A549 (cell line): Measurements from ENCODE around the gene NUTF2. TPM values are rescaled to one million over a fixed set of nuclear protein-coding genes. Genes with fewer than 3 reads are reported as not detected.

Experiments
- ATAC-seq, 2 experiments: fragments of 200-7000 bp in 1 of 2; fragments of >200 bp in 1 of 2; cut with Nextera tagmentation in 1 of 2; cut with Tn5 transposase in 1 of 2; 3 replicates each; pipeline versions ENCODE4 v1.8.0 to v1.9.1; 2018 to 2020; ENCODE audit warnings: mild to moderate bottlenecking in 1 of 2, moderate library complexity in 1 of 2
- CTCF ChIA-PET: fragments of 300-600 bp; sonication (Branson Sonifier 250); formaldehyde crosslinking; extraction: SDS; loops from one replicate; lab custom pipeline; 2021; ENCODE audit warnings: antibody characterized with exemption, inconsistent platforms; lab: Yijun Ruan, JAX
- POLR2A ChIA-PET: fragments of 350-600 bp; formaldehyde crosslinking; extraction: SDS; loops from one replicate; lab custom pipeline; 2021; ENCODE audit warnings: antibody characterized with exemption, inconsistent platforms; lab: Yijun Ruan, JAX
- DNase-seq, 2 experiments: peaks; one replicate each; pipeline versions ENCODE4 v3.0.0 to v3.0.0-alpha.2; 2011 to 2016; ENCODE audit warnings: low read depth in 1 of 2, low spot score in 1 of 2
- FAIRE-seq: peaks from 2 replicates; lab custom pipeline; 2011; peaks lifted over from hg19 to GRCh38; lab: Jason Lieb, UNC
- H3K27ac ChIP-seq, 2 experiments: fragments of >200 bp; sonication (Bioruptor Twin); formaldehyde crosslinking; 3 replicates each; pipeline ENCODE4 v1.5.1; 2016 to 2017
- H3K4me1 ChIP-seq: fragments of >200 bp; sonication (Bioruptor Twin); formaldehyde crosslinking; 3 replicates; pipeline ENCODE4 v1.6.1; 2016
- H3K4me2 ChIP-seq: fragments of >200 bp; sonication (Bioruptor Twin); formaldehyde crosslinking; 3 replicates; pipeline ENCODE4 v1.6.1; 2016
- H3K4me3 ChIP-seq: fragments of >200 bp; sonication (Bioruptor Twin); formaldehyde crosslinking; 3 replicates; pipeline ENCODE4 v1.5.1; 2016
- H3K9me3 ChIP-seq: fragments of >200 bp; sonication (Bioruptor Twin); formaldehyde crosslinking; 3 replicates; pipeline ENCODE4 v1.6.1; 2016
- BHLHE40 ChIP-seq: IDR thresholded peaks from 2 replicates; pipeline ENCODE4 v1.6.1; 2012; ENCODE audit warnings: low read depth, low read length, inconsistent platforms
- CBX2 ChIP-seq: fragments of 200-600 bp; sonication (generic); IDR thresholded peaks from 2 replicates; pipeline ENCODE4 v1.6.1; 2016; ENCODE audit warnings: low read depth, mild to moderate bottlenecking, borderline replicate concordance
- CEBPB ChIP-seq, 2 experiments: fragments of >200 bp in 1 of 2; sonication (Bioruptor Twin) in 1 of 2; formaldehyde crosslinking in 1 of 2; IDR thresholded peaks; 2 replicates each; pipeline ENCODE4 v1.6.1; 2012 to 2016
- CHD2 ChIP-seq: fragments of 150-350 bp; IDR thresholded peaks from 2 replicates; pipeline ENCODE4 v1.6.1; 2014; ENCODE audit warnings: low read length; ENCODE audit not compliant: partially characterized antibody
- EP300 ChIP-seq, 2 experiments: fragments of >200 bp; sonication (Bioruptor Twin); formaldehyde crosslinking; IDR thresholded peaks; 2 replicates in 1 of 2; 3 replicates in 1 of 2; pipeline ENCODE4 v1.6.1; 2016 to 2017
- HEYL ChIP-seq: fragments of 250-450 bp; sonication (Bioruptor Pico); IDR thresholded peaks from 2 replicates; pipeline ENCODE4 v1.8.0; 2021; ENCODE audit warnings: mild to moderate bottlenecking, moderate library complexity
- JUN ChIP-seq, 2 experiments: fragments of >200 bp; sonication (Bioruptor Twin); formaldehyde crosslinking; IDR thresholded peaks; 2 replicates in 1 of 2; 3 replicates in 1 of 2; pipeline ENCODE4 v1.6.1; 2016 to 2017
- JUNB ChIP-seq: fragments of >200 bp; sonication (Bioruptor Twin); formaldehyde crosslinking; IDR thresholded peaks from 2 replicates; pipeline ENCODE4 v1.6.1; 2016
- KDM5A ChIP-seq: fragments of 200-600 bp; sonication (generic); IDR thresholded peaks from 2 replicates; pipeline ENCODE4 v1.6.1; 2016; ENCODE audit warnings: antibody characterized with exemption, mild to moderate bottlenecking
- MAFK ChIP-seq: fragments of 450-650 bp; IDR thresholded peaks from 2 replicates; pipeline ENCODE4 v1.6.1; 2014; ENCODE audit not compliant: partially characterized antibody
- MAZ ChIP-seq: fragments of 150-350 bp; IDR thresholded peaks from 2 replicates; pipeline ENCODE4 v1.6.1; 2014; ENCODE audit warnings: antibody characterized with exemption, low read depth, low read length, borderline replicate concordance
- NFE2L2 ChIP-seq: fragments of 150-350 bp; conservative IDR thresholded peaks from 2 replicates; pipeline ENCODE4 v1.6.1; 2014; ENCODE audit warnings: low read length
- PHF8 ChIP-seq: fragments of 200-600 bp; sonication (generic); IDR thresholded peaks from 2 replicates; pipeline ENCODE4 v1.6.1; 2016; ENCODE audit warnings: low read depth, mild to moderate bottlenecking, antibody characterized with exemption, moderate library complexity, borderline replicate concordance
- POLR2A ChIP-seq: IDR thresholded peaks from 2 replicates; pipeline ENCODE4 v1.6.1; 2012; ENCODE audit warnings: mild to moderate bottlenecking, low read length
- RARB ChIP-seq: fragments of 250-450 bp; sonication (Bioruptor Pico); IDR thresholded peaks from 2 replicates; pipeline ENCODE4 v1.8.0; 2021; ENCODE audit warnings: mild to moderate bottlenecking, moderate library complexity
- RFX5 ChIP-seq: fragments of 450-650 bp; IDR thresholded peaks from 2 replicates; pipeline ENCODE4 v1.7.1; 2014; ENCODE audit warnings: antibody characterized with exemption, mild to moderate bottlenecking, moderate library complexity
- RNF2 ChIP-seq: fragments of 200-600 bp; sonication (generic); IDR thresholded peaks from 2 replicates; pipeline ENCODE4 v1.6.1; 2016; ENCODE audit warnings: low read depth, mild to moderate bottlenecking, antibody characterized with exemption, moderate library complexity, borderline replicate concordance
- SMC3 ChIP-seq: fragments of >200 bp; sonication (Bioruptor Twin); formaldehyde crosslinking; IDR thresholded peaks from 3 replicates; pipeline ENCODE4 v1.6.1; 2018; ENCODE audit warnings: inconsistent platforms
- SREBF2 ChIP-seq: fragments of 450-650 bp; IDR thresholded peaks from 2 replicates; pipeline ENCODE4 v1.6.1; 2014; ENCODE audit warnings: mild to moderate bottlenecking, moderate library complexity
- TFCP2L1 ChIP-seq: fragments of 250-450 bp; sonication (Bioruptor Pico); IDR thresholded peaks from 2 replicates; pipeline ENCODE4 v1.5.0; 2021; ENCODE audit warnings: mild to moderate bottlenecking
- ZC3H11A ChIP-seq: fragments of 450-650 bp; IDR thresholded peaks from 2 replicates; pipeline ENCODE4 v1.6.1; 2014; ENCODE audit warnings: antibody characterized with exemption, mild to moderate bottlenecking
- ZFP36 ChIP-seq: fragments of 450-650 bp; IDR thresholded peaks from 2 replicates; pipeline ENCODE4 v1.6.1; 2014; ENCODE audit warnings: borderline replicate concordance; ENCODE audit not compliant: partially characterized antibody
- ZSCAN20 ChIP-seq: fragments of 250-450 bp; sonication (Bioruptor Pico); IDR thresholded peaks from 2 replicates; pipeline ENCODE4 v1.8.0; 2022; ENCODE audit warnings: mild to moderate bottlenecking, moderate library complexity
- WGBS: methylation state at CpG from one replicate; pipeline ENCODE4 v1.1.6; 2017; ENCODE audit errors: missing lambda C conversion rate; 5-methylcytosine and 5-hydroxymethylcytosine counted together
- polyA plus RNA-seq, 4 experiments: library from polyadenylated mRNA; depleted of rRNA in 3 of 4; stranded (reverse); fragments of >200 nt; fragmentation: RNase III in 1 of 4; extraction: RNeasy Plus Mini Kit Qiagen cat#74134 plus additional on column Dnase treatment in 1 of 4; gene quantifications; 2 replicates in 3 of 4; 3 replicates in 1 of 4; pipeline ENCODE4 v1.2.3, GENCODE V29; 2011 to 2017
- TF ChIP-seq, protein P1 (sequence below): fragments of 200-600 bp; sonication (generic); IDR thresholded peaks from 2 replicates; pipeline ENCODE4 v1.6.1; 2016; ENCODE audit warnings: antibody characterized with exemption, mild to moderate bottlenecking, moderate library complexity
- TF ChIP-seq, protein P2 (sequence below): IDR thresholded peaks from 2 replicates; pipeline ENCODE4 v1.6.1; 2012
- TF ChIP-seq, protein P3 (sequence below): IDR thresholded peaks from 2 replicates; pipeline ENCODE4 v1.6.1; 2012; ENCODE audit warnings: low read depth, borderline replicate concordance
- TF ChIP-seq, protein P4 (sequence below): fragments of >200 bp; sonication (Bioruptor Twin); formaldehyde crosslinking; IDR thresholded peaks from 3 replicates; pipeline ENCODE4 v1.6.1; 2016

NUTF2 gene
- polyA plus RNA-seq, 2 of the 4 experiments (the other 2 are of a cell fraction): 168 to 287 TPM

DNA sequence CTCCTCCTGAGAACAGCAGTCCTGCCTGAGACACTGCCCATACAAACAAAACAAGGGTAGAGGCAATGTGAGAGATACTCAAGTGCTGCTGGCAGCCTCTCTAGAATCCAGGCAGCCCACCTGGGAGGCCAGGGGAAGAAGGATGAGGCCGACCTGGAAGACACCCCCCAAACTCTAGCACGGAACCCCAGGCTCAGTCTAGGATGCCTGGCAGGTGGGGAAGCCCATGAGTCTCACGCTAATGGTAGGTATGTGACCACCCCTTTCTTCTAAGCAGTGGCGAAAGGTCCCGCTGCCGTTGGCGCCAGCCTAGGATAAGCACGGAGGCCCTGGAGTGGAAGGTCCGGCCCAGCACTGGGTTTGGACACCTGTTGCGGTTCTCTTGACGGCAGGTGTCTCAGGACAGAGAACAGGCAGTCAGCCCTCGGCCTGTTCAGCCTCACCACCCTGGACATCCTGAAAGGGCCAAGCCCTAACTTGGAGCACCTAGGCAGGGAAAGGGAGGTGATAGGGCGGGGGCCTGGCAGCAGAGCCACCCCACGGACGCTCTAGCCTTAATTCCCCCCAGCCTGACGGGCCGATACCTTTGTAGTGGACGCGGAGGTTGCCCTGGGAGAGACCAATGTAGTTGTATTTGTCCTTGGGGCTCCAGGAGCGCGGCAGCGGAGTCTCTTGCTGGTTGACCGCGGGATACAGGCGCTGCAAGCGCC lies 40.9 kb upstream of the NUTF2 start:
- peak; percentile 12 to 18; a peak in 5 of 6 replicates for ATAC-seq
- Histone ChIP-seq H3K4me1 (peaks cover 11% of the 10 kb centered on the region), H3K9me3 (no peaks in the 10 kb centered on the region), H3K27ac (peak overlapping the region; percentile 93 to 94), H3K4me3 (peak overlapping the region; percentile 97)
- 7% methylated on average over 15 of the region's 26 CpGs for WGBS
- no peak for FAIRE-seq
- DNase-seq: no peak
- ChIA-PET POLR2A (interaction anchor here (0.9 to 1.6 kb wide), 11 partner anchors 11 to 244 kb away, joined by 3 to 8 read pairs (median 4); partner anchors contain the start of genes ACD, CTCF, DDX28 and DUS2), CTCF (interaction anchor here (1.1 to 3.2 kb wide), 7 partner anchors 10 to 143 kb away, joined by 3 to 53 read pairs (median 5); no protein-coding TSS in a partner anchor)
- no peak for TF ChIP-seq TFCP2L1 (CRISPR knock-in tag)
- peak; percentile 39; the same call in 1 of the 2 replicates for TF ChIP-seq PHF8
- TF ChIP-seq, protein P1, sequence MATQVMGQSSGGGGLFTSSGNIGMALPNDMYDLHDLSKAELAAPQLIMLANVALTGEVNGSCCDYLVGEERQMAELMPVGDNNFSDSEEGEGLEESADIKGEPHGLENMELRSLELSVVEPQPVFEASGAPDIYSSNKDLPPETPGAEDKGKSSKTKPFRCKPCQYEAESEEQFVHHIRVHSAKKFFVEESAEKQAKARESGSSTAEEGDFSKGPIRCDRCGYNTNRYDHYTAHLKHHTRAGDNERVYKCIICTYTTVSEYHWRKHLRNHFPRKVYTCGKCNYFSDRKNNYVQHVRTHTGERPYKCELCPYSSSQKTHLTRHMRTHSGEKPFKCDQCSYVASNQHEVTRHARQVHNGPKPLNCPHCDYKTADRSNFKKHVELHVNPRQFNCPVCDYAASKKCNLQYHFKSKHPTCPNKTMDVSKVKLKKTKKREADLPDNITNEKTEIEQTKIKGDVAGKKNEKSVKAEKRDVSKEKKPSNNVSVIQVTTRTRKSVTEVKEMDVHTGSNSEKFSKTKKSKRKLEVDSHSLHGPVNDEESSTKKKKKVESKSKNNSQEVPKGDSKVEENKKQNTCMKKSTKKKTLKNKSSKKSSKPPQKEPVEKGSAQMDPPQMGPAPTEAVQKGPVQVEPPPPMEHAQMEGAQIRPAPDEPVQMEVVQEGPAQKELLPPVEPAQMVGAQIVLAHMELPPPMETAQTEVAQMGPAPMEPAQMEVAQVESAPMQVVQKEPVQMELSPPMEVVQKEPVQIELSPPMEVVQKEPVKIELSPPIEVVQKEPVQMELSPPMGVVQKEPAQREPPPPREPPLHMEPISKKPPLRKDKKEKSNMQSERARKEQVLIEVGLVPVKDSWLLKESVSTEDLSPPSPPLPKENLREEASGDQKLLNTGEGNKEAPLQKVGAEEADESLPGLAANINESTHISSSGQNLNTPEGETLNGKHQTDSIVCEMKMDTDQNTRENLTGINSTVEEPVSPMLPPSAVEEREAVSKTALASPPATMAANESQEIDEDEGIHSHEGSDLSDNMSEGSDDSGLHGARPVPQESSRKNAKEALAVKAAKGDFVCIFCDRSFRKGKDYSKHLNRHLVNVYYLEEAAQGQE: no peak
- TF ChIP-seq SMC3: no peak
- TF ChIP-seq RNF2: no peak
- TF ChIP-seq ZFP36: no peak
- TF ChIP-seq NFE2L2: no peak
- TF ChIP-seq ZSCAN20 (CRISPR knock-in tag): no peak
- TF ChIP-seq, all 56 proteins: peak for 1
- H3K4me2 ChIP-seq: peak overlapping the region; percentile 91

DNA sequence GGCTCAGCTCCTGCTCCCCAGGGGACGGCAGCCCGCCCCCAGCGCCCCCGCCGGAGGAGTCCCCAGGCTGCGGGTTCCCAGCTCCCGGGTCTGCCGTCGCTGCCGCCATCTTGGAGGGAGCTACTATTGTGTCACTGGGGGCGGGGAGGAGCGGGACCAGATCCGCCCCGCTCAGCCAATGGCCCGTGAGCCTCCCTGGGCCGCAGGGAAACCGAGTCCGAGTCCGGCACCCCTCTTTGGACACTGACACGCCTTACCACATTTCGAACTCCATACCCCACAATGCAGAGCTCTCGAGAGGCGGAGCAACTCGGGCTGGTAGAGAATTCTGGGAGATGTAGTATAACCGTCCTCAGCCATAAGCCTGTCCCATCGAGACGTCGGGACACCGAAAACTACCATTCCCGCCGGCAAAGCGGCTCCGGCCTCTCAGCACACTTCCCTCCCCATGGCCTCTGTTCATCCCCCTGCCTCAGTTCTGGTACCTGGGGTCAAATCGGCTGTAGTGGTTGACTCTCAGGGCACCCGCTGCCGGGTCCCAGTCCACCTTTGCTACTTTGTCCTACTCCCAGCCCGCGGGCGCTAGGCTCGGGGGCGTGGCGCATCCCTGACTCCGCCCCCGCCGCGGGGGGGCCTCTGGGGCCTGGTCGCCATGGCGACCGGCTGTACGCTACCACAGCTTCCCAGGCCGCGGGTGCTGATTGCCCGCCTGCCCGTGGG lies 40.1 kb upstream of the NUTF2 start, which contains the start of the genes RANBP10 and TSNAXIP1:
TSS of gene RANBP10 (minus strand) at position 133 of the 720 bp plus-strand sequence. CDS start at position 109, 24 bp downstream.
TSS of gene TSNAXIP1 (plus strand) at position 462 of the 720 bp plus-strand sequence. CDS start 261 bp downstream, outside the sequence.
- under 1% methylated on average over 20 of the region's 54 CpGs for WGBS
- no peak for FAIRE-seq

More for the DNA sequence above, 40.1 kb upstream of the NUTF2 start, which contains the start of the genes RANBP10 and TSNAXIP1:
- peak within 1 kb of the TSS; percentile 97 for H3K4me3 ChIP-seq
- CTCF ChIA-PET: interaction anchor here (0.6 to 3.2 kb wide), 9 partner anchors 10 to 143 kb away, joined by 3 to 53 read pairs (median 5); no protein-coding TSS in a partner anchor
- peak within 1 kb of the TSS; percentile 93 to 94 for H3K27ac ChIP-seq
- peak; percentile 96 to 97 for ATAC-seq
- peaks cover 11% of the 10 kb centered on the region for H3K4me1 ChIP-seq
- H3K9me3 ChIP-seq: no peaks in the 10 kb centered on the region
- DNase-seq: peak; percentile 94 to 99
- peak in 1 of 2 experiments; percentile 81; a peak in 2 of 4 replicates for TF ChIP-seq CEBPB (IDR thresholded peaks at IDR 0.05)
- TF ChIP-seq, protein P2, sequence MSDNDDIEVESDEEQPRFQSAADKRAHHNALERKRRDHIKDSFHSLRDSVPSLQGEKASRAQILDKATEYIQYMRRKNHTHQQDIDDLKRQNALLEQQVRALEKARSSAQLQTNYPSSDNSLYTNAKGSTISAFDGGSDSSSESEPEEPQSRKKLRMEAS: peak; percentile 64
- TF ChIP-seq MAFK: no peak
- no peak for TF ChIP-seq MAZ
- no peak for TF ChIP-seq EP300 (IDR thresholded peaks at IDR 0.05)
- TF ChIP-seq CBX2: no peak
- no peak for TF ChIP-seq SMC3
- TF ChIP-seq, protein P3, sequence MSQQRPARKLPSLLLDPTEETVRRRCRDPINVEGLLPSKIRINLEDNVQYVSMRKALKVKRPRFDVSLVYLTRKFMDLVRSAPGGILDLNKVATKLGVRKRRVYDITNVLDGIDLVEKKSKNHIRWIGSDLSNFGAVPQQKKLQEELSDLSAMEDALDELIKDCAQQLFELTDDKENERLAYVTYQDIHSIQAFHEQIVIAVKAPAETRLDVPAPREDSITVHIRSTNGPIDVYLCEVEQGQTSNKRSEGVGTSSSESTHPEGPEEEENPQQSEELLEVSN: no peak
- TF ChIP-seq RFX5: peak; percentile 42; the same call in 1 of the 2 replicates
- no peak for TF ChIP-seq JUNB
- no peak for TF ChIP-seq CHD2
- peak; percentile 74; the same call in 1 of the 2 replicates for TF ChIP-seq KDM5A
- TF ChIP-seq, protein P4, sequence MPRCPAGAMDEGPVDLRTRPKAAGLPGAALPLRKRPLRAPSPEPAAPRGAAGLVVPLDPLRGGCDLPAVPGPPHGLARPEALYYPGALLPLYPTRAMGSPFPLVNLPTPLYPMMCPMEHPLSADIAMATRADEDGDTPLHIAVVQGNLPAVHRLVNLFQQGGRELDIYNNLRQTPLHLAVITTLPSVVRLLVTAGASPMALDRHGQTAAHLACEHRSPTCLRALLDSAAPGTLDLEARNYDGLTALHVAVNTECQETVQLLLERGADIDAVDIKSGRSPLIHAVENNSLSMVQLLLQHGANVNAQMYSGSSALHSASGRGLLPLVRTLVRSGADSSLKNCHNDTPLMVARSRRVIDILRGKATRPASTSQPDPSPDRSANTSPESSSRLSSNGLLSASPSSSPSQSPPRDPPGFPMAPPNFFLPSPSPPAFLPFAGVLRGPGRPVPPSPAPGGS: peak; percentile 61; the same call in 2 of the 3 replicates
- no peak for TF ChIP-seq ZSCAN20 (CRISPR knock-in tag)
- TF ChIP-seq POLR2A: peak; percentile 79
- peak in 1 of 2 experiments; percentile 82; a peak in 4 of 5 replicates for TF ChIP-seq JUN (IDR thresholded peaks at IDR 0.05)
- peak; percentile 81 for TF ChIP-seq PHF8
- TF ChIP-seq HEYL (CRISPR knock-in tag): no peak
- TF ChIP-seq RARB (CRISPR knock-in tag): no peak
- no peak for TF ChIP-seq ZC3H11A
- no peak for TF ChIP-seq SREBF2
- no peak for TF ChIP-seq BHLHE40
- POLR2A ChIA-PET: interaction anchor here (0.5 to 1.6 kb wide), 15 partner anchors 9 to 337 kb away, joined by 3 to 8 read pairs (median 4); partner anchors contain the start of genes ACD, CTCF, DDX28 and DUS2
- H3K4me2 ChIP-seq: peak within 1 kb of the TSS; percentile 91
